ENCODE measurements around the gene EME1.
A peak's percentile ranks its signal among the peaks of the same experiment; 100 is the strongest.
"Not testable (repeated sequence)": the region's sequence is repeated elsewhere in the genome, so short reads cannot be mapped to it uniquely, and the experiment has no call there.

The EME1 gene

DNA sequence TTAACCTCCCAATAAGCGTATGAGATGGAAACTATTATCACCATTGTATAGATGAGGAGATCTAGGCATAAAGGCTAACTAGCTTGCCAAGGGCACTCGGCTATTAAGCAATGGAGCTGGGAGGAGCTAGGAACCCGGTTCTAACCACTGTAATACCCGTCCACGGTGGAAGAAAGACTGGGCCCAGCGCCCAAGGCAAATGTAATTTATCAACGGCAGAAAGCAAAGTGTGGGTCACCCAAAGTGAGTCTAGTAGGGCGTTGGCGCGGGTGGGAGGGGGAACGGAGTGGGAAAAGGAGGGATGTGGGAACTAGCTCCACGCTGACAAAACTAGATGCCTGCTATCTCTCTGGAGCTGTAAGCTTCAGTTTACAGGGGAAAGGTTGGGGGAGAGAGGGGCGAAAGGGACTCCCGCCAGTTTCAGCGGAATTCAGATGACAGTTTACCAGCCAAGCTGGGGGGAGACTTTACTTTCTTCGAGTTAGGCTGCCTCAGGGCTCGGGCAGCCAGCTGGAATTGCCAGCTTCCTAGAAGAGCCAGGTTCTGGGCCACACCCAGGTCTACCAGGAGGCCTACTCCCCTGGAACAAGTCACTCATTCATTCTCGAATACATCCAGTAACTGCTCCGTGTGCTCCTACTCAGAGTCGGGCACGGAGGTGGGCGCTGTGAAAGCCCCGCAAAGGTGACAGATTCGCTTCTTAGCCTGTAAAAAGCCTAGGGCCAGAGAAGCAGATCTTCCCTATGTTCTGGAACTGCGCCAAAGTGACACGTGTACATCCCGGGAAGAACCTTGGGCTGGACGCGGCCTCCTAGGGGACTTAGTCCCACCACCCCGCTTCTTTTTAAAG lies 23.5 kb downstream of the EME1 start:
- DNase-seq, result peak in 1 of 2 experiments; percentile 13

DNA sequence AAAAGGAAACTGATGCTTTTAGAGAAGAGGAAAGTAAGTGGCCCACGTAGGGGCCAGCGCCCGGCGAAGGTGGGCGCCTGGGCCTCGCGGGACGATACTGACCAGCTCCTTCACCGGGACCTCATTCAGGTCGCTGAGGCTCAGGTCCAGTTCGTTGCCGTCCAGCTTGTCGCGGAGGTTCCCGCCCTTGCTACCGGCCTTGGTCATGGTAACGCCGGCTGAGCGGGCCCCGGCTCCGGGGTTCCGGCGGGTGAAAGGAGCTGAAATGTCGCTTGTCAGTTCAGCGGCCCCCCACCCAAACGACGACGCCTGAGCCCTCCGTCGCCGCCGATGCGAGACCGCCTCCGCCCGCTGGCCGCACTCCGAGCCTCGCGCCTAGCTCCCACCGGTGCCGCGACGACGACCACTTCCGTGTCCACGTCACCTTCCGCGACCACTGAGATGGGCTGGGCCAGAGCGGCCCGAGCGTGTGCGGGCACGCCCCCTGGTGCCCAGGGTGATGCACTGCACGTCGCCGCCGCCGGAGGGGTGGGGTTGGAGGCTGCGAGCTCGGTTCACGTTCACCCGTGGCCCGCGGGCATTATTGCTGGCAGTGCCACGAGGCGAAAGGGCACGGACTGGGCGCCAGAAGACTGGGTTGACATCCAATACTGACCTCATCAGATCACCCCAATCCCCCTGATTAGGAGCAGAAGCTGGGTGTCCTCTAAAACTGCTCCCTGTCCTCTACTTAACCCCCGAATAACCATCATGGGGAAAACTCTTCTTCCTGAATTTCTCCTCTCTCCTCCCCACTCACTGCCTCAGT lies 24.3 kb downstream of the EME1 start, which contains the start of gene LRRC59:
Gene LRRC59 (minus strand): TSS at position 413 of the 808 bp plus-strand sequence. CDS start 206 bp downstream, at position 207.
- peak; percentile 39 to 76 for DNase-seq

DNA sequence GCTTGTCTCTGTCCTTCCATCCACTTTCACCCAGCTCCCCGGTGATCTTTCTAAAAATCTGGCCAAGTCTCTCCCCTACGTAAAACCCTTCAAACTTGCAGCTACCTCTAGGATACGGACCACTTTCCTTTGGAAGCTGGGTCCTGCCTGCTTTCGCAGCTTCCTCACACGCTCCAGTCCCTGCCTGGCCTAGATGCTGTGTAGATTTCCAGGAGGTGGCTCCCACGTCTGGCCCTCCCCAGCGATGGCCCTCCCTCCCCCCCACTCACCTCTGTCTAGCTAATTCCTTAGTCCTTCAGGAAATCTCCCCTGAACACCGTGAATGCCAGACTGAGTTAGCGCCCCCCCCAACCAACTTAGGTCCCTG lies 24.9 kb downstream of the EME1 start:
- DNase-seq, result no peak

DNA sequence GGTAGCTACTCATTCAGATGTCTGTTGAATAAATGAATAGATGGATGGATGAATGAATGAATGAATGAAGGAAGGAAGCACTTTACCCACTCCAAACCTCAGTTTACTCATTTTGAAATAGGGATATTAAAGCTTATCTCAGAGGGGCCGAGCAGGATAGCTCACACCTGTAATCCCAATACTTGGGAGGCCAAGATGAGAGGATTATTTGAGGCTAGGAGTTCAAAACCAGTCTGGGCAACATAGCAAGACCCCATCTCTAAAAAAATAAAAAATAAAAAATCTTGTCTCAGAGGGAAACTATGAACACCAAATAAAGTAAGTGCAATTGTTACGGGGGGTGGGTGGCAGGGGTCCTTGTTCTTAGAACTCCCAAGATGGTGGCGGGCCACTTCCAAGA lies 25.6 kb downstream of the EME1 start:
- DNase-seq, result not testable (repeated sequence)

DNA sequence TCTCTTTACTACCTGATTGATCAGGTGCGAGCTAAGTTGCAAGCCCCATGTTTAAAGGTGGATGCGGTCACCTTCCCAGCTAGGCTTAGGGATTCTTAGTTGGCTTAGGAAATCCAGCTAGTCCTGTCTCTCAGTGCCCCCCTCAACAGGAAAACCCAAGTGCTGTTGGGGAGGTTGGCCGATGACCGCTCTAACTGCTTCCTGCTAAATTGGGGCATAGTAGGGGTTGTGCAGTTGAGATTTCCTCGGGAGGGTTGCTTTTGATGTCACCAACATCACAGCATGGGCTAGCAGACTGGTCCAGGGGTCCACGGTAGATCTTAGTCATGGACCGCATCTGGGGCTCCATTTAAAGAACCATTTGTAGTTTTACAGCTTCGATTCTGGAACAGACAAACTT lies 26.6 kb downstream of the EME1 start:
- not testable (repeated sequence) for DNase-seq

DNA sequence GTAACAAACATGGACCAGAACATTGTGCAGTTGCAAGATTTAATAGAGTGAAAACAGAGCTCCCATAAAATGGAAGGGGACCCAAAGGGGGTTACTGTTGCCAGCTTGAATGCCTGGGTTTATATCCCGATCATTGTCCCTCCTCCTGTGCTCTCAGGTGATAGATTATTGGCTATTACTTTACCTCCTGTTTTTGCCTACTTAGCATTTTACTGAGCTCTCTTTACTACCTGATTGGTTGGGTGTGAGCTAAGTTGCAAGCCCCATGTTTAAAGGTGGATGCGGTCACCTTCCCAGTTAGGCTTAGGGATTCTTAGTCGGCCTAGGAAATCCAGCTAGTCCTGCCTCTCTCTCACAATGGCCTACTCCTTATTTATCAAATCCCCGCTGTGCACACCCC lies 32.3 kb downstream of the EME1 start:
- not testable (repeated sequence) for DNase-seq

DNA sequence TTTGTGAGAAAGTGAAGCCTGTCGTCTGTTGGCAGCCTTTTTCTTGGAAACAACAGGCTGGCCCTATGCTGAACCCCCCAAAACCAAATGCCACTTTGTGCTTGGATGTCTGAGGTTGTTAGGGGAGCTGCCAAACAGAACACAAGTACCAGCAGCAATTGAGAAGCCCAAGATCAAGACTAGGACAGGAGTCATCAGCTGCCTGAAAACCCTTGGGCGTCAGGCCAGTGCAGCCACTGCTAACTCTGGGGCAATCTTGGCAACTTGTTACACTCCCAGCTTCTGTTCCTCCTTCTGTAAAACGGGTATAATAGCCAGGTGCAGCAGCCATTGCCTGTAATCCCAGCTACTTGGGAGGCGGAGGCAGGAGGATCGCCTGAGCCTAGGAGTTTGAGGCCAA lies 33.5 kb downstream of the EME1 start:
- no peak for DNase-seq

DNA sequence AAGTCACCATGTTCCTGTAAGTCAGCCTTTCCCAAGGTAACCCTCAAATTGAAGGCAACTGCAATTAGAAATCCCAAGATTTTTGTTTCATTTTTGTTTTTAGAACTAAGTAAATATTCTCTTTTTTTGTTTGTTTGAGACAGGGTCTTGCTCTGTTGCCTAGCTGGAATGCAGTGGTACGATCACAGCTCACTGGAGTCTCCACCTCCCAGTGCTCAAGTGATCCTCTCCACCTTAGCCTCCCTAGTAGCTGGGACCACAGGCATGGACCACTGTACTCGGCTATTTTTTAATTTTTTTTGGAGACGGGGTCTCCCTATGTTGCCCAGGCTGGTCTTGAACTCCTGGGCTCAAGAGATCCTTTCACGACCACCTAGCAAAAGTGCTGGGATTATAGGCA lies 34.9 kb downstream of the EME1 start:
- no peak for DNase-seq

DNA sequence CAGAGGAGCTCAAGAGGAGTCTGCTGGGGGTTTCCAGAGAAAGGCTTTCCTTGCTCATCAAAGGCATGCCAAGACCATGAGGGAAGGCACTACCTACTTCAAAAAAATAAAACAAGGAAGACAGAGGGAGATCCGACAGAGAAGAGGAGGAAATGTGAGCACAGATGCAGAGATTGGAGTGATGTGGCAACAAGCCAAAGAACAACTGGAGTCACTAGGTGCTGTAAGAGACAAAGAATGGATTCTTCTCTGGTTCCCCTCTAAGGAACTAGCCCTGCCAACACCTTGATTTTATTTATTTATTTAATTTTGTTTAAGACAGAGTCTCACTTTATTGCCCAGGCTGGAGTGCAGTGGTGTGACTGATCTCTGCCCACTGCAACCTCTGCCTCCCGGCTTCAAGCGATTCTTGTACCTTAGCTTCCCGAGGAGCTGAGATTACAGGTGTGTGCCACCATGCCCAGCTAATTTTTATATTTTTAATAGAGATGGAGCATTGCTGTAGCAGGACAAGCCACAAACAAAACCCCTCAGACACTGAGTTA lies 39.2 kb downstream of the EME1 start:
- no peak for DNase-seq

DNA sequence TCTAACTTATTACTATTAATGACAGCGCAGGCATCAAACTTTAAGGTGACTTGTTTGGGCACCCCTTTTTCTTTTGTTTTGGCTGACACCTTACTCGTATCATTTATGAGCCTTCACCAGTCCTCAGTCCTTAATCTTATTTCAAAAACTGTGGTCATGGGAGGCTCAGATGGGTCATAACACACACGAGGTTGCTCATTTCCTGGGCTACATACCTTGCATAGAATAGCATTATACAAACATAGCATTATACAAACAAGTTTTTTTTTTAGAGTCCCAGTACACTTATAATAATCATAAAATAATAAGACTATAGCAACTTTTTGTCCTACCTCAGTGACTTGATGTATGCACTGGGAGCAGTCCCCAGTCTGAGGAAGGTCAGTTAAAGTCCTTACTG lies 41.8 kb downstream of the EME1 start:
- no peak for DNase-seq

DNA sequence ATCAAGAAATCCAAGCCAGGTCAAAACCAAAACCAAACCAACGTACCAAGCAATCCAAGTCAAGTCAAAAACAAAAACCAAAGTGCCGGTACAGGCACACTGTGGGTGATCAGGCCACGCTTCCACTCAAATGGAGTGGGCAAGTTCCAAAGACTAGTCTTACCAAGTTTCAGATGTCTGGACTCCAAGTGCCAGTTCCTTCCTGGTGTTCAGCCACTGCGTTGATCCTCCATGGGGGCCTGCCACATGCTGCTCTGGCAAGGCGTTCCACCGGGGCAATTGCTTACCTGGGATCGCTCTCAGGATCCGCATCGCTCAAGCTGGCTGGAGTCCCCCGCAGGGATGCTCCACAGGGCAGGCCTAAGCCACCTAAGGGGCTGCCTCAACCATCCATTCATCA lies 46.5 kb downstream of the EME1 start:
- not testable (repeated sequence) for DNase-seq

DNA sequence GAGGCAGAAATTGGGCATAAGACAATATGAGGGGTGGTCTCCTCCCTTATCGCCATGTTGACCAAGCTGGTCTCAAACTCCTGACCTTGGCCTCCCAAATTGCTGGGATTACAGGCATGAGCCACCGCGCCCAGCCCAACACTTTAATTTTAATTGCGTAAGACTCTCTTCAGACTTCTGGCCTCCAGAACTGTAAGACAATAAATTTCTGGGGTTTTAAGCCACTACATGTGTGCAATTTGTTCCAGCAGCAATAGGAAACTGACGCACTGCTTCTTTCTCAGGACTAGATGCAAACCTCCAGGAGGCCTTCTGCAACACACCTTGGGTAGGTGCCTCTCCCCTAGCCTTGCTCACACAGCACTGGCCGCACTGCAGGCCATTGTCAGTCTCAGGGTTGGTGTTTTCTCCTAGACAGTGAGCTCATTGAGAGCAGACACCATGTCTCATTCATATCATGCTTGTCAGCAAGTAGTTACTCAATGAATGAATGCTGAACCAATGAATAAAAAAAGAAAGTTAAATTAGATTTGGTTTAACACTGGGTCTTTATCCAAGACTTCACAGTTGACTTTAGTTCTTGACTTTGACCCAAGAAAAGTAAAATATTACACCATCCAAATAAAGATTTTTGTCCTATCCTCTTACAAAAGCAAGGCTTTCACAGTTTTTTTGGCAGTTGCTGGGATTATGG lies 47.5 kb downstream of the EME1 start:
- DNase-seq, result no peak

DNA sequence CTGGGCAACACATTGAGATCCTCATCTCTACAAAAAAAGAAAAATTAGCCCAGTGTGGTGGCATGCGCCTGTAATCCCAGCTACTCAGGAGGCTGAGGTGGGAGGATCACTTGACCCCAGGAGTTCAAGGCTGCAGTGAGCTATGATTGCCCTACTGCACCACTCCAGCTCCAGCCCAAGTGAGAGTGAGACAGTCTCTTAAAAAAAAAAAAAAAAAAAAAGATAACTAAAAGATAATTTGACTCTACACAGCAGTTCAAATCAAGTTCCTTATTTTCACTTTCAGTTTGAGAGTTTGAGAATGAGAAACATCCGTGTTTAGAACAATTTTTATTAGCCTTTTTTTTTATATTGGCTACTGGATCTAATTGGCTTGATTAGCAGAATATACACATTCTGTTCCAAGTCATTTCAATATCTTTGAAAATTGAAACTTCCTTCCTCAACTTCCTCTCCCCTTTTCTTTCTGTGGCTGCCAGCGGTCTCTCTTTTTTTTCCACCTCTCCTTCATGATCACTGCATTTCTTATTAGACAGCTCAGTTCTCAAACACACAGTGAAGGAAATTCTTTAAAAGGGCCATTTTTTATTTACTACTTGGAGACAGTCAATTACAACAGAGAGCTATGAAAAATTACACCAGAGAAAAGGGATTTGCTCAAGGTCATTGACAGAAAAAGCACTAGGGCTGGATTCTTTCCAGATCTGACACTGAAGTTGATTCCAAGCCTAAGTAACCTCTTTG lies 48.5 kb downstream of the EME1 start:
- no peak for DNase-seq

DNA sequence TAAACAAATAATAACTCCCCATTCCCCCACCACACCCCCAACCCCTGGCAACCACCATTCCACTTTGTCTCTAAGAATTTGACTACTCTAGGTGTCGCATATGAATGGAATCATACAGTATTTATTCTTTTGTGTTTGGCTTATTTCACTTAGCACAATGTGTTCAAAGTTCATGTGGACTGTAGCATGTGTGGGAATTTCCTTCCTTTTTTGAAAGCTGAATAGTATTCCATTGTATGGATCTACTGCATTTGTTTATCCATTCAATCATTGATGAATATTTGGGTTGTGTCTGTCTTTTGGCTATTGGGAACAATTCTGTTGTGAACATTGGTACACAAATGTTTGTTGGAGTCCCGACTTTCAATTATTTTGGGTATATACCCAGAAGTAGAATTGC lies 49.7 kb downstream of the EME1 start:
- DNase-seq, result no peak

DNA sequence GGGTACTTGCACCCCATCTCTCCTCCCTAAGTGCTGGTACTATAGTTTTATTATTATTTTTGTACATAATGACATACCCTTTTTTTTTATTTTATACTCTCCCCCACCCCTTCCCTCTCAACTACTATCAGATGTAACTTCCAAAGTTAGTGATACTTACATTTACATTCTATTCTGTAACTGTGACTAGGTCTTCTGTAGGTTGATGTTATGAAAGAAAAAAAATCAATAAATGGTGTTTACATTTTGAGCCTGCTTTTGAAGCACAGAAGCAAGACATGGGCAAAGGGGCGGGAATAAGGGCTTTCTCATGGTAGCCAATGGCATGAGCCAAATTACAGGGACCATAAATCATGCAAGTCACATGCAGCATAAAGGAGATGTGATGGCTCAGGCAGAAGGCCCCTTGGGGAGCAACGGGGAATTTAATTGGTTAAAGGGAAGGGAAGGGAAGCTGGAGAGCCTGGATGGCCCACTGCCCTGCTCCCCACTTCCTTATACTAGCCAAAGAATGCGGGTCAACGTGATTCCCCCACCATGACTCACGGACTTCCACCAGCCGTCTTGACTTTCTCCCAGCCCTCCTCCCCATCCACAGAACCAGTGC lies 50.6 kb downstream of the EME1 start:
- no peak for DNase-seq

DNA sequence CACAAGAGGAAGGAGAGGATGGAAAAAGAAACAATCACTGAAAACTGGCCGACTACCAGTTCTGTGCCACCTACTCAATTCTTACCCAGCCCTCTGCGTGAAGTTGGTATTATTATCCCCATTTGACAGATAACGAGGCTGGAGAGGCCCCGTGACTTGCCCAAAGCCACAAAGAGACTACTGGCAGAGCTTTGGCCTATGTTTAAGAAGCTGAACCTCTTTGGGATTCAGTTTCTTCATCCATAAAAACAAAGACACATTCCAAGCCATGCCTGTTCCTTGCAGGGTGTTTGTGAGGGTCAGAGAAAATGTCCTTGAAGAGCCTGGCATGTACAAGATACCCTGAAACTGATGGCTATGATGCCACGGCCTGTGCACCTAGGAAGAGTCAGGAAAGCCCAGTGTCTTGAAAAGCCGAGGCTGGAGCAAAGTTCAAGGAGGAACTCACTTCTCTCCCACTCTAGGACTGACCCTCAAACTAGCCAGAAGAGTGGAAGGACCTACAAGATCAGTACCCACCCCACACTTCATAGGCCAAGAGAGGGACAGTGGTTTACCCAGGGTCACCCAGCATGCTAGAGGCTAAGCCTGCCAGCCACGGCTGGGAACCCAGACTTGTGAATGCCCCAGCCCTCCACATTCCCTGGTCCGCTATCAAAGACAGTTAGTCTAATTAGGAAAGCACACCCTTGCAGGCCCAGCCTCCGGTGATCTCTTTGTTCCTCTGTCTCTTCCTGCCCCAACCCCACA lies 51.4 kb downstream of the EME1 start:
- no peak for DNase-seq

DNA sequence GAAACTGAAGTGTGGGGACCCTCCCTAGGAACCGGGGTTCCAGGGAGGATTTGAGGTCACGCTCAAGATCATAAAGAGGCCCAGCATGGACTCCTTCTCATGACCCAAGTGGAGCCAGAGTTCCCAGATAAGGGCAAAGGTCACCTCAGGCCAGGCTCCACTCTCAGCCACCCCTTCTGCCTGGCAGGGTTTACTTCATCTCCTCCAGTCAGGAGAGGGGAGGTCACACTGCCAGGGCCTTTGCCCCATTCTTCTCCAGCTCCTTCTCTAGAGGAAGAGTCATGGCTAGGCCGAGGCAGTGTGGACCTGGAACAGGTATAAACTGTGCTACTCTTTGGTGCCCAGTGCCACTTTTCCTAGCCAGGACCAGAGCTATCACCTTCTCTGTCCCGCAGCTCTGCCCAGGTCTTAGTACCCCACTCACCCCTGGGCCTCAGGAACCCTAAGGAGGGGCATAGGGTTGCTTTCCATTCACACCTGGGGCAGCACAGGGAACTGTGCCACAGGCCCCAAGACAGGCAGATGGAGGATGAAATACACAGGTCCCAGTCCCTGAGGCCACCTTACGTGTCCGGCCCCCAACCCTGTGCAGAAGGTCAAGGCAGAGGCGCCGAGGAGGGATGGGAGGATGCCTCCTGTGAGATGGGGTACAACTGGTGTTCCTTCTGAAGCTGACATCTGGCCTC lies 52.1 kb downstream of the EME1 start:
- DNase-seq, result no peak

DNA sequence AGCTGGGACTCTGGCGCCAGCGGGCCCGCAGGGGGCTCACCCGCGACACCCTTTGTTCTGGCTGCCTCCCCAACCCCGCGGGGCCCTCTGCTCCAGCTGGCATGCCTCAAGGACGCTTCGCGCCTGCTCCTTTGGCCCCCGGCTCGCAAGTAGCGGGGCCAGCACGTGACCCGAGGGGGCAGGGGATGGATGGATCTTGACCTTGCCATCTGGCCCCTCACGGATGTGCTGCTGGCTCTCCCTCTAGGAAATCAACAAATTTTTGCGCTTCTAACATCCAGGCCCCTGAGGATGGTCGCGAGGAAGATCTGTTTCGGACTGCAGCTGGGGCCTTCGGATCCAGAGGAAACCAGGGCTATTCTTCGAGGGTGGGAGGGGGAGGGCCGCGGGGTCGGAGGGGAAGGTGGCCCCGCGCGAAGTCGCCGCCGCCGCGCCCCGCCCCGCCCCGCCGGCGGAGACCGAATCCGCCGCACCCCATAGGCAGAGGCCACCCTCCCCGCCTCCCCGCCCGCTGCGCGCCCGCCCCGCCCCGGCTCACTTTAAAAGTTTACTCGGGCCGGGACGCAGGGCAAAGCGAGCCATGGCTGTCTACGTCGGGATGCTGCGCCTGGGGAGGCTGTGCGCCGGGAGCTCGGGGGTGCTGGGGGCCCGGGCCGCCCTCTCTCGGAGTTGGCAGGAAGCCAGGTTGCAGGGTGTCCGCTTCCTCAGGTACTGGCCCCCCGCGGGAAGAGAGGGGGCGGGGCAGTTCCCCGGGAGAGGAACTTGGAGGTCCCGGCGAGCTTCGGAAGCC lies 52.8 kb downstream of the EME1 start, which contains the start of gene ACSF2:
Gene ACSF2 (plus strand): TSS at position 537 of the 790 bp plus-strand sequence. CDS start 44 bp downstream, at position 581.
- DNase-seq, result peak in 1 of 2 experiments; percentile 45

DNA sequence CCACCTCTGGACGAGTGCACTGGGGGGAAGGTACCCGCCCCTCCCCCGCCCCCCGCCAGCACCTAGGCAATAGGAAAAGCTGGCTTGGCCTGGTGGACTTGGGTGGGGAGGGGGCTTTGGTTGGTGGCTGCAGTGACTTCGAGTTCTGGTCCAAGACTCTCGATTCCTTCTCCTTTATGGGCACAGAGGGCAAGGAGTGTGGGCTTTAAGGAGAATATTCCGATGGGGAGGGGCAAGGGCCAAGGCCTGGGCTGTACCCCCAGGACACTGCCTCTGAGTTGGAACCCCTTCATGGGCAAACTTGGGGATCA lies 53.4 kb downstream of the EME1 start:
- no peak for DNase-seq
